ENCODE data around the gene PCGF1. TPM values are rescaled to one million over a fixed set of nuclear protein-coding genes. Genes with fewer than 3 reads are reported as not detected.

PCGF1 gene
- total and polyA plus RNA-seq, 2 of the 8 experiments (the other 6 are each of a cell fraction or from before 2014, with no cell fraction given), result 10.0 to 23.7 TPM

GRCh38 chr2:74548900-74549826 lies 41.7 kb upstream of the PCGF1 start (continued):
- TF ChIP-seq MAFK (IDR thresholded peaks at IDR 0.05; ENCODE audit: low read depth, low read length), result no peak
- TF ChIP-seq TEAD4 (IDR thresholded peaks at IDR 0.05; ENCODE audit: low read depth, low read length), result no peak
- no peak for TF ChIP-seq CHD2 (IDR thresholded peaks at IDR 0.05; ENCODE audit: low read length)
- peak; percentile 95 for TF ChIP-seq MAX (IDR thresholded peaks at IDR 0.05)
- no peak for TF ChIP-seq NANOG (IDR thresholded peaks at IDR 0.05; ENCODE audit: insufficient read depth, low read depth, low read length, poor library complexity, severe bottlenecking)
- no peak for TF ChIP-seq ZNF274 (IDR thresholded peaks at IDR 0.05; ENCODE audit: borderline replicate concordance, extremely low read depth, low read length)
- TF ChIP-seq EP300 (IDR thresholded peaks at IDR 0.05; ENCODE audit: borderline replicate concordance in 1 of 2, low read depth in 2 of 2, low read length in 2 of 2), result no peak
- TF ChIP-seq TAF7 (optimal IDR thresholded peaks at IDR 0.05; ENCODE audit: borderline replicate concordance, low read depth, low read length), result peak; percentile 42
- TF ChIP-seq CREB1 (IDR thresholded peaks at IDR 0.05), result peak; percentile 78; the same call in 1 of the 2 replicates
- no peak for TF ChIP-seq CHD1 (IDR thresholded peaks at IDR 0.05; ENCODE audit: low read depth, low read length)
- no peak for TF ChIP-seq YY1 (IDR thresholded peaks at IDR 0.05; ENCODE audit: low read depth, low read length)
- TF ChIP-seq GABPA (IDR thresholded peaks at IDR 0.05; ENCODE audit: borderline replicate concordance, insufficient read depth, low read length), result no peak
- TF ChIP-seq SIRT6 (IDR thresholded peaks at IDR 0.05; ENCODE audit: low read length), result no peak
- peak; percentile 92 for TF ChIP-seq KDM4A (IDR thresholded peaks at IDR 0.05; ENCODE audit: low read depth, low read length, severe bottlenecking)
- no peak for TF ChIP-seq CTBP2 (IDR thresholded peaks at IDR 0.05; ENCODE audit: borderline replicate concordance, insufficient read depth, insufficient read length, low read length)
- TF ChIP-seq SP2 (IDR thresholded peaks at IDR 0.05; ENCODE audit: low read length), result no peak
- TF ChIP-seq BACH1 (IDR thresholded peaks at IDR 0.05; ENCODE audit: low read length), result no peak
- TF ChIP-seq CTCF (IDR thresholded peaks at IDR 0.05; ENCODE audit: control extremely low read depth in 1 of 3, insufficient read depth in 1 of 3, low read depth in 1 of 3, low read length in 3 of 3), result no peak; a peak in 1 of 4 replicates
- TF ChIP-seq RFX5 (IDR thresholded peaks at IDR 0.05; ENCODE audit: borderline replicate concordance, low read depth, low read length), result no peak
- TF ChIP-seq CEBPB (IDR thresholded peaks at IDR 0.05; ENCODE audit: low read depth, low read length), result no peak
- TF ChIP-seq POLR2A (IDR thresholded peaks at IDR 0.05; ENCODE audit: control extremely low read depth in 1 of 2, low read depth in 2 of 2, low read length in 2 of 2), result peak in 1 of 2 experiments; percentile 63; a peak in 2 of 3 replicates
- TF ChIP-seq CBX5 (IDR thresholded peaks at IDR 0.05; ENCODE audit: low read depth, low read length), result no peak
